HCT116 (cell line): ENCODE results near the gene HOXD1.

ENCODE experiments used
- ATF3 ChIP-seq: IDR thresholded peaks from 2 replicates; pipeline ENCODE4 v1.6.1; 2012
- CTCF ChIP-seq, 3 experiments: fragments of 200-600 bp in 1 of 3; sonication (generic) in 1 of 3; IDR thresholded peaks in 2 of 3; conservative IDR thresholded peaks in 1 of 3; 2 replicates each; pipeline ENCODE4 v1.5.1; 2012 to 2017; ENCODE audit warnings: low read depth in 2 of 3, low read length in 2 of 3, antibody characterized with exemption in 1 of 3, borderline replicate concordance in 1 of 3, control low read depth in 1 of 3, mild to moderate bottlenecking in 1 of 3, mixed read lengths in 1 of 3, mixed run types in 1 of 3, moderate library complexity in 1 of 3; ENCODE audit not compliant: insufficient read depth in 1 of 3
- EGR1 ChIP-seq: IDR thresholded peaks from 2 replicates; pipeline ENCODE4 v1.6.1; 2012; ENCODE audit warnings: low read depth
- EZH2 ChIP-seq: fragments of 200-600 bp; sonication (generic); IDR thresholded peaks from 2 replicates; pipeline ENCODE4 v1.6.1; 2017; ENCODE audit warnings: antibody characterized with exemption, mixed run types
- POLR2A ChIP-seq: IDR thresholded peaks from 2 replicates; pipeline ENCODE4 v1.7.0; 2011; ENCODE audit warnings: borderline replicate concordance; ENCODE audit not compliant: insufficient read depth, insufficient read length; ENCODE audit errors: extremely low read depth
- POLR2AphosphoS5 ChIP-seq: IDR thresholded peaks from 2 replicates; pipeline ENCODE4 v1.6.1; 2011; ENCODE audit warnings: mild to moderate bottlenecking, low read depth, low read length, moderate library complexity
- RAD21 ChIP-seq: IDR thresholded peaks from 2 replicates; pipeline ENCODE4 v1.6.1; 2012; ENCODE audit warnings: low read depth, mild to moderate bottlenecking
- REST ChIP-seq: IDR thresholded peaks from 2 replicates; pipeline ENCODE4 v1.6.1; 2012; ENCODE audit warnings: low read depth
- SRF ChIP-seq: IDR thresholded peaks from 2 replicates; pipeline ENCODE4 v1.6.1; 2012; ENCODE audit warnings: low read depth
- YY1 ChIP-seq: IDR thresholded peaks from 2 replicates; pipeline ENCODE4 v1.6.1; 2011; ENCODE audit warnings: low read length, low read depth, moderate library complexity, mild to moderate bottlenecking; ENCODE audit not compliant: insufficient replicate concordance; ENCODE audit errors: extremely low read depth
- ZFX ChIP-seq: fragments of 450-650 bp; IDR thresholded peaks from 2 replicates; pipeline ENCODE4 v1.6.1; 2017
- ZNF274 ChIP-seq: fragments of 200-500 bp; sonication (Bioruptor generic); IDR thresholded peaks from 2 replicates; pipeline ENCODE4 v1.6.1; 2014; ENCODE audit warnings: mild to moderate bottlenecking, low read depth, low read length, inconsistent platforms

GRCh38 chr2:176173567-176174381 is 14.7 kb upstream of the HOXD1 start:
- TF ChIP-seq EGR1 (no peak), POLR2AphosphoS5 (no peak), EZH2 (no peak), POLR2A (no peak), REST (no peak), CTCF (IDR thresholded peaks at IDR 0.05 in 2 of 3, conservative IDR thresholded peaks at IDR 0.05 in 1 of 3; ENCODE audit: borderline replicate concordance in 1 of 3, insufficient read depth in 1 of 3, low read depth in 2 of 3, low read length in 2 of 3) (no peak), RAD21 (no peak), YY1 (no peak), ZFX (no peak), ATF3 (no peak), SRF (no peak), ZNF274 (no peak)
